Skin epidermis (tissue), 12 donors: ENCODE results near the gene ZNF764.
"Not testable (repeated sequence)": the region's sequence is repeated elsewhere in the genome, so short reads cannot be mapped to it uniquely, and the experiment has no call there.

ENCODE experiments used
- H3K27ac ChIP-seq, 21 experiments: fragments of 200-600 bp; sonication (generic) in 11 of 21; one replicate each; pipeline ENCODE4 v1.5.0; 2020; ENCODE audit warnings: mild to moderate bottlenecking in 3 of 21, inconsistent platforms in 2 of 21, moderate library complexity in 2 of 21
- H3K4me3 ChIP-seq, 7 experiments: fragments of 200-600 bp; sonication (generic) in 2 of 7; one replicate each; pipeline ENCODE4 v1.5.0; 2020; ENCODE audit warnings: inconsistent platforms in 2 of 7, mild to moderate bottlenecking in 2 of 7, moderate library complexity in 1 of 7

The ZNF764 gene

GRCh38 chr16:30557957-30558788, at the start of gene ZNF764:
Gene ZNF764 (minus strand): TSS chr16:30558374. CDS start chr16:30558182, 192 bp downstream.
- H3K27ac ChIP-seq = peak within 1 kb of the TSS; percentile 57 to 97 (median 91)
- H3K4me3 ChIP-seq = peak within 1 kb of the TSS; percentile 62 to 94 (median 85)

GRCh38 chr16:30606004-30606403, 47.8 kb upstream of the ZNF764 start:
- Histone ChIP-seq H3K27ac (peak overlapping the region in 3 of 21 experiments; percentile 4 to 54 (median 9)), H3K4me3 (no peak overlapping the region)

- H3K27ac ChIP-seq = peak overlapping the region in 6 of 21 experiments; percentile 17 to 54 (median 46)
- H3K4me3 ChIP-seq = no peak overlapping the region
These were observed 47.0 kb upstream of the ZNF764 start for GRCh38 chr16:30605158-30605557.

- Histone ChIP-seq H3K27ac (peak overlapping the region in 6 of 21 experiments; percentile 32 to 66 (median 52)), H3K4me3 (no peak overlapping the region)
These were observed 46.3 kb upstream of the ZNF764 start for GRCh38 chr16:30604316-30604947.

GRCh38 chr16:30603945-30604315, 45.8 kb upstream of the ZNF764 start:
- Histone ChIP-seq H3K27ac (peak overlapping the region in 8 of 21 experiments; percentile 22 to 68 (median 49)), H3K4me3 (no peak overlapping the region)

GRCh38 chr16:30602616-30603277, 44.6 kb upstream of the ZNF764 start:
- H3K4me3 ChIP-seq = no peak overlapping the region
- H3K27ac ChIP-seq = peak overlapping the region in 16 of 21 experiments; percentile 18 to 71 (median 54)

- peak overlapping the region in 7 of 21 experiments; percentile 40 to 68 (median 64) for H3K27ac ChIP-seq
- H3K4me3 ChIP-seq = no peak overlapping the region
These were observed 43.8 kb upstream of the ZNF764 start for GRCh38 chr16:30601966-30602365.

- no peak overlapping the region for H3K4me3 ChIP-seq
- H3K27ac ChIP-seq = no peak overlapping the region
These were observed 42.8 kb upstream of the ZNF764 start for GRCh38 chr16:30600929-30601328.

- no peak overlapping the region for H3K27ac ChIP-seq
- H3K4me3 ChIP-seq = no peak overlapping the region
These were observed 42.0 kb upstream of the ZNF764 start for GRCh38 chr16:30600215-30600614.

- Histone ChIP-seq H3K4me3 (no peak overlapping the region), H3K27ac (no peak overlapping the region)
These were observed 34.7 kb upstream of the ZNF764 start for GRCh38 chr16:30592871-30593270.

- not testable (repeated sequence) for H3K4me3 ChIP-seq, H3K27ac ChIP-seq
These were observed 32.7 kb upstream of the ZNF764 start for GRCh38 chr16:30590869-30591268.

- H3K27ac ChIP-seq, H3K4me3 ChIP-seq: not testable (repeated sequence)
These were observed 31.4 kb upstream of the ZNF764 start for GRCh38 chr16:30589582-30589981.

GRCh38 chr16:30588651-30589050, 30.5 kb upstream of the ZNF764 start:
- no peak overlapping the region for H3K27ac ChIP-seq
- H3K4me3 ChIP-seq = no peak overlapping the region

- H3K4me3 ChIP-seq = peak within 1 kb of the TSS; percentile 58 to 84 (median 70)
- peak within 1 kb of the TSS; percentile 64 to 97 (median 92) for H3K27ac ChIP-seq
These were observed 27.4 kb upstream of the ZNF764 start, which contains the start of gene ZNF785 for GRCh38 chr16:30585400-30586191. Gene ZNF785 (minus strand): TSS chr16:30585697. CDS start chr16:30585611, 86 bp downstream.

- peak overlapping the region; percentile 58 to 84 (median 70) for H3K4me3 ChIP-seq
- peak overlapping the region; percentile 64 to 97 (median 92) for H3K27ac ChIP-seq
These were observed 26.8 kb upstream of the ZNF764 start for GRCh38 chr16:30585022-30585399.

- Histone ChIP-seq H3K4me3 (no peak overlapping the region), H3K27ac (no peak overlapping the region)
These were observed 24.6 kb upstream of the ZNF764 start for GRCh38 chr16:30582611-30583340.

- no peak overlapping the region for H3K4me3 ChIP-seq
- H3K27ac ChIP-seq = no peak overlapping the region
These were observed 23.3 kb upstream of the ZNF764 start for GRCh38 chr16:30581457-30581856.

- Histone ChIP-seq H3K27ac (no peak overlapping the region), H3K4me3 (no peak overlapping the region)
These were observed 16.5 kb upstream of the ZNF764 start for GRCh38 chr16:30574678-30575077.
